T-helper 2 cell (primary cell): Measurements from ENCODE around the gene SPRR2F.
"Not testable (repeated sequence)": the region's sequence is repeated elsewhere in the genome, so short reads cannot be mapped to it uniquely, and the experiment has no call there.

Source experiments
- DNase-seq, 5 experiments: peaks; one replicate each; pipeline versions ENCODE4 v3.0.0 to v3.0.0-alpha.2; 2012 to 2022
- total RNA-seq, 2 donors: gene quantifications; one replicate each; lab custom pipeline; 2026; lab: John Stamatoyannopoulos, UW

SPRR2F gene, protein sequence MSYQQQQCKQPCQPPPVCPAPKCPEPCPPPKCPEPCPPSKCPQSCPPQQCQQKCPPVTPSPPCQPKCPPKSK
- 0 reads per million in 2 donors for total RNA-seq

DNA sequence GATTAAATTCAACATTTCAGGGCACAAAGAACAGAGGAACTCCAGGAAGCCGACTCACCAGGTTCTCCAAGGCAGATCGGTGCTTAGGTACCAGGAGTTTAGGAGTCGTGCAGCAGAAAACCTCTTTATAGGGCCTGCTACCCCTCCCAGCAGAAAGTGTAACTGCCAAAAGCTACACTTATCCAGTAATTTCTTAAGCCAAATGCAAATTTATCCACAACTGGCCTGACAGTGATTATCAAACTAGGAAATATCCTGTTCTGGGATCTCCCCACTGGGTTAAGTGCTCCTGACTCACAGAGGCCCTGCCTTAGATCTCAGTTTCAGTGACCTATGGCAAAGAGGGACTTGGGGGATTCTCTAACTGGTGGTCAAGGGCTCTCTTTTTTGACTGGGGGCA lies at the start of gene SPRR2F:
Gene SPRR2F, minus strand, starts transcription at position 101 of the 400 bp plus-strand sequence. CDS start 783 bp downstream, outside the sequence.
- DNase-seq, result no peak

GRCh38 chr1:153155541-153155940 lies 42.2 kb upstream of the SPRR2F start:
- DNase-seq, result no peak

DNA sequence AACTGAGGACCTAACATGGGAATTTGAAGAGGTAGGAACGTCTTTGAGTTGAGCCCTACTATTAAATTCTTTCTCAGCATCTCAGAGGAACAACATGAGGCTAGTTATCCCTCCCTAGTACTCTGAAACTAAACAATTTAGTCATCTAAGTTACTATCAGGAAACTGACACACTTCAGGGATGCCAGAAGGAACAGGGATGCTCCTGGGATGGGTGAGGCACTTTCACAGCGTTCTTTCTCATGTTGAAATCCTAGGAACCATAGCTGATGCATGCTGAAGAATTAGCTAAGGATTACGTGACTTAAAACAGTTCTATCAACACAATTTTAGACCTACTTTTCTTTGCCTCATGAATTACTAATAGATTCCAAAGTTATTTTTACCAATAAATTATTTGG lies 39.2 kb upstream of the SPRR2F start:
- no peak for DNase-seq

GRCh38 chr1:153150846-153151245 lies 37.5 kb upstream of the SPRR2F start, which contains the start of gene SPRR2G:
Gene SPRR2G (minus strand): TSS chr1:153150890. CDS start chr1:153150110, 780 bp downstream.
- no peak for DNase-seq

- DNase-seq, result no peak
Observed at GRCh38 chr1:153141377-153141776, 28.1 kb upstream of the SPRR2F start.

- no peak for DNase-seq
Observed at GRCh38 chr1:153140484-153140883, 27.2 kb upstream of the SPRR2F start.

DNA sequence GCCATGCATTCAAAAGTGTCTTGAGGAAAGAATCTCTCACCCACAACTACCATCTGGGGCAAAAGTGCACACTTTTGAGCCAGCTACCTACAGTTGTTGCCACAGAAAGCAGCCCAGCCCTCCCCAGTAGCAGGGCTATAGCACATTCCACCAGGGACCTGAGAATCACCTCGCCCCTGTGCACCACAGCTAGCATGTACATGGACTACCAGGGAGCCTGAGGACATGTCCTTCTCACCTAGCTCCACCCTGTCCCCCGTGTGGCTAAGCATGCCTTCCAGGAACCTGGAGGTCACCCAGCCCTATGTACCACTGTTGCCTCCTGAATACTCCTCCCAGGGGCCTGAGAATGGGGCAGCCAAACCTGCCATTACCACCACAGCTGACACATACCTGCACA lies 20.4 kb upstream of the SPRR2F start:
- DNase-seq, result no peak

DNA sequence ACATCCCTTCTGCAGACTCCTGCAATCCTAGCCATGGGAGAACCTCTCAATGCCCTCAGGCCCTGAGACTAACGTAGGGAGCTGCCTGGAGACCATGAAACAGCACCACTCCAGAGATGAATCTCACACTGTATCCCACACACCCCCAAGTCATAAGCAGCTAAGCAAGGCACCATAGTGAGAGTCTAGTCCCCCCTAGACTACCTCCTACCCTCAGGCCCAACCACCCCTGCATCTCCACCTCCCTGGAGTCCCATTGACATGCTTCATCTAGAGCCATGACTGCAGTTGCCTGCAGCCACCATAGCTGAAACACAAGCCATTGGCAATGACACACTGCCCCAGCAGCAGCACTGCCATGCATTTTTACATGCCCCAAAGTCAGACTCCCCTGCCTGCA lies 20.0 kb upstream of the SPRR2F start:
- no peak for DNase-seq

- DNase-seq, result not testable (repeated sequence)
Observed at GRCh38 chr1:153128688-153129087, 15.4 kb upstream of the SPRR2F start.

DNA sequence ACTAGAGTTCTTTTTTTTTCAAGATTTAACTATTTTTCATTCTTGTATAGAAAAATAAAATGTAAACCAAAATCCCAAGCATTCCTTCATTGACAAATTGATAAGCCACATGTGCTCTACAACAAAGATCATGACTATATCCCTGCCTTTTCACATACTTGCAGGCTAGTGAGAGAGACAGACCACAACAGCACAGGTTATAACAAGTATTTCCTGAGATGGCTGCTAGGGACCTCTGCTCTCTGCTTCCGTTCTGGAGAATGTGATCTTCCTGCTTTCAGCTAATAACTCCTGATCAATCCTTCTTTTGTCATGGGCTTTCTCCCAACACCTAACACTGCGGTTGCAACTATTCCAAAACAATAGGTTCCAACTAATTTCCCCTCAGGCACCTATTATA lies 14.0 kb upstream of the SPRR2F start:
- DNase-seq, result no peak

GRCh38 chr1:153125536-153125935 lies 12.2 kb upstream of the SPRR2F start:
- DNase-seq, result no peak

DNA sequence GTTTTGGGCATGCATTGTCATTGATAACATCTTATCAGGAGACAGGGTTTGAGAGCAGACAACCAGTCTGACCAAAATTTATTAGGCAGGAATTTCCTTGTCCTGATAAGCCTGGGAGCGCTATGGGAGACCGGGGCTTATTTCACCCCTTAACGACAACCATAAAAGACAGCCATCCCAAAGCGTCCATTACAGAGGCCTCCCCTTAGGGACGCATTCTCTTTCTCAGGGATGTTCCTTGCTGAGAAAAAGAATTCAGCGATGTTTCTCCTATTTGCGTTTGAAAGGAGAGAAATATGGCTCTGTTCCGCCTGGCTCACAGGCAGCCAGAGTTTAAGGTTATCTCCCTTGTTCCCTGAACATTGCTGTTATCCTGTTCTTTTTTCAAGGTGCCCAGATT lies 10.5 kb upstream of the SPRR2F start:
- DNase-seq, result not testable (repeated sequence)

- DNase-seq, result no peak
Observed at GRCh38 chr1:153122831-153123421, 9.6 kb upstream of the SPRR2F start.

DNA sequence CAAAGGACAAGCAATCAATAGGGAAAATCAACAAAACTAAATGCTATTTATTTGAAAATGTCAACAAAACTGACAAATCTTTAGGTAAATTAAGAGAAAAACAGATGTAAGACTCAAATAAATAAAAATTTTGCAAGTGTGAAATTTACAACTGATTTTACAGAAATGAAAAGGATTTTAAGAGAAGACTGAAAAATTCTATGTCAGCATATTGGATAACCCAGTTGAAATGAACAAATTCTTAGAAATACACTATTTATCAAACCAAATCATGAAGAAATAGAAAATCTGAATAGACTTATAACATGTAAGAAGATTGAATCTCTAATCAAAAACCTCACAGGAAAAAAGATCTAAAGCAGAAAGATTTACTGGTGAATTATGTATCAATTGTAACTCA lies 7.6 kb upstream of the SPRR2F start:
- no peak for DNase-seq

GRCh38 chr1:153119491-153119971 lies 6.2 kb upstream of the SPRR2F start:
- no peak for DNase-seq

DNA sequence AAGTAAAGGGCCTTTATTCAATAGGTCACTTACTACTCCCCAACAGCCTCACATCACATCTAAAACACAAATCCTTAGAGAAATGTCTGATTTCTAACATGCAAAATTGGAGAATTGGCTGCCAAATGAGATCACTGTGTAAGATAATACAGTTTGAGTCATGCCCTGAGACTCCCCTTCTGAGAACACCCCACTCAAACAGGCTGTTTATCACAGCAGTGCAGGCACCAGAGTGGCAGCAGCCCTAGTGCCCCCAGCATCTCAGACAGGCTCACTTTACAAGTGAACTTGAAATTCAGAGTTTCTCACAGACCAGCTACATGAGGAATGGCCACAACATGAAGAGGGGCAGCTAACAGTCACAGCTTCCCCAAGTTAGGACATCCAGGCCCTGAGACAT lies 1.9 kb upstream of the SPRR2F start:
- DNase-seq, result not testable (repeated sequence)

GRCh38 chr1:153112454-153112853 lies 862 bp downstream of the SPRR2F start:
- DNase-seq, result not testable (repeated sequence)

DNA sequence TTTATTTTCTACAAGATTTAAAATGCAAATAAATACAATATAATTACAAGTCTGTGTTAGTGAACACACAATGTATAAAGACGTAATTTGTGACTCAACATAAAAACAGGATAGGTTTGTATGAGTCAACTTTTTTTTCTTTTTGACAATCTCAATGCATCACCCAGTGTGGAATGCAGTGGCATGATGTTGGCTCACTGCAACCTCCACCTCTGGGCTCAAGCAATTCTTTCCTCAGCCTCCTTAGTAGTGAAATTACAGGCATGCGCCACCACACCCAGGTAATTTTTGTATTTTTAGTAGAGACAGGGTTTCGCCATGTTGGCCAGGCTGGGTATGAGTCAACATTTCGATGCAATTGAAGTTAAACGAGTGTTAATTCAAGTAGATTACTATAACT lies 13.1 kb downstream of the SPRR2F start:
- no peak for DNase-seq

DNA sequence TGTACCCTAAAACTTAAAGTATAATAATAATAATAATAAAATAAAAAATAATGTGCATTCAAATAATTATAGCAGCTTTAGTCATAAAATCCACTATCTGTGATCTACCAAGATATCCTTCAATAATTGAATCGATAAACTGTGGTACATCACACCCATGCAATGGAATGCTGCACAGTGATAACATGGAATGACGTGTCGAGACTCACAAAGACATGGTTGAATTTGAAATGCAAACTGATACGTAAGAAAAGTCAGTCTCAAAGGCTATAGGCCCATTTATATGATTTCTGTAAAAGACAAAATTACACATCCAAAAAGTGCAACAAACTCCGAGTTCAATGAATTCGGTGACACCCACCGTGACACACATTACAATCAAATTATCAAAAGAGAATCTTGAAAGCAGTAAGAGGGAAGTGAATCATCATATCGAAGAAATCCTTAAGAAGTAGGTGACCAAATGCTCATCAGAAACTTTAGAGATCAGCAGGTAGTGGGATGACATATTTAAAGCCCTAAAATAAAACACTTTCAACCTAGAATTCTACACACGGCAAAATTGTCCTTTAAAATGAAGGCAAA lies 13.8 kb downstream of the SPRR2F start:
- DNase-seq, result no peak

GRCh38 chr1:153095764-153096163 lies 17.6 kb downstream of the SPRR2F start:
- no peak for DNase-seq

GRCh38 chr1:153094426-153094825 lies 18.9 kb downstream of the SPRR2F start, which contains the start of gene SPRR2E:
Gene SPRR2E (minus strand): TSS chr1:153094526. CDS start chr1:153093751, 775 bp downstream.
- DNase-seq, result no peak

DNA sequence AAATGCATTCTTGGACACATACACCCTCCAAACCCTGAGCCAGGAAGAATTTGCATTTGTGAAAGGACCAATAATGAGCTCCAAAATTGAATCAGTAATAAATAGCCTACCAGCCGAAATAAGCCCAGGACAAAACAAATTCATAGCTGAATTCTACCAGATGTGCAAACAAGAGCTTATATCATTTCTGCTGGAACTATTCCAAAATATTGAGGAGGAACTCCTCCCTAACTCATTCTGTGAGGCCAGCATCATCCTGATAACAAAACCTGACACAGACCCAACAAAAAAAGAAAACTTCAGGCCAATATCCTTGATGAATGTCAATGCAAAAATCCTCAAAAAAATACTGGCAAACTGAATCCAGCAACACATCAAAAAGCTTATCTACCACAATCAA lies 25.7 kb downstream of the SPRR2F start:
- DNase-seq, result no peak

- no peak for DNase-seq
Observed at GRCh38 chr1:153081736-153082135, 31.6 kb downstream of the SPRR2F start.
